GM12891 (cell line): ENCODE data around the gene WAPL.

Source experiments
- PAX5 ChIP-seq: IDR thresholded peaks from 2 replicates; pipeline ENCODE4 v1.6.1; 2011; ENCODE audit warnings: low read length, moderate library complexity, mild to moderate bottlenecking; ENCODE audit not compliant: insufficient read depth, severe bottlenecking
- POLR2A ChIP-seq: IDR thresholded peaks from 2 replicates; pipeline ENCODE4 v1.6.1; 2011; ENCODE audit warnings: low read depth, low read length, control low read depth
- POLR2AphosphoS5 ChIP-seq: IDR thresholded peaks from 2 replicates; pipeline ENCODE4 v1.6.1; 2011; ENCODE audit warnings: low read depth, low read length, control low read depth
- POU2F2 ChIP-seq: IDR thresholded peaks from 2 replicates; pipeline ENCODE4 v1.6.1; 2011; ENCODE audit warnings: low read depth, mild to moderate bottlenecking, control low read depth, low read length, moderate library complexity
- SPI1 ChIP-seq: IDR thresholded peaks from 2 replicates; pipeline ENCODE4 v1.6.1; 2011; ENCODE audit warnings: low read depth, low read length, control low read depth
- TAF1 ChIP-seq: IDR thresholded peaks from 2 replicates; pipeline ENCODE4 v1.6.1; 2011; ENCODE audit warnings: low read depth, low read length, control low read depth

DNA sequence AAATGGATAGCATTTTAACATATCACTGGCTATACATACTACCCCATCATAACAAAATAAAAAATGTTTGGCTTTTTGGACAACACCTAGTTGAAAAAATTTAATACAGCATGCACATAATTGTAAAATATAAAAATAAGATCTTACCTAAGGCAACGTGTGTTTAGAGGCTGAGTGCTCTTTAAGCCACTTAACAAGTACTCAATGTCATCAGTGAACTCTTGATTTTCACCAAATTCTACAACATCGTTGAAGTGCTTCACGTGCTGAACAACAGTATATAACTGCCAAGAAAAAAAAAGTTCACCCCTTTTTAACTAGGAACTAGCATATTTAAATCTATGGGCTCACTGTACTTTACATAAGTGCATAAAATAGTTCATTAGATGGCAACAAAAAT, 49.5 kb downstream of the WAPL start:
- TF ChIP-seq POLR2AphosphoS5: no peak
- TF ChIP-seq TAF1: no peak
- TF ChIP-seq POLR2A: no peak
- TF ChIP-seq POU2F2: no peak
- no peak for TF ChIP-seq SPI1
- no peak for TF ChIP-seq PAX5
